ENCODE measurements around the gene SPTAN1.

SPTAN1 gene

GRCh38 chr9:128629136-128629535 is 76.7 kb downstream of the SPTAN1 start:
- no peak overlapping the region for H3K4me3 ChIP-seq (ENCODE audit: low read depth, low read length)
- in situ Hi-C loops (cut with HindIII; ENCODE audit: low sequenced_read_pairs): no loop called here
- no peak for TF ChIP-seq CTCF (IDR thresholded peaks at IDR 0.05; ENCODE audit: low read depth, low read length)
- no peak for DNase-seq (ENCODE audit: low read depth, low spot score)

GRCh38 chr9:128629852-128630545 is 77.6 kb downstream of the SPTAN1 start:
- H3K4me3 ChIP-seq (ENCODE audit: low read depth, low read length): no peak overlapping the region
- no peak for DNase-seq (ENCODE audit: low read depth, low spot score)
- TF ChIP-seq CTCF (IDR thresholded peaks at IDR 0.05; ENCODE audit: low read depth, low read length): no peak
- in situ Hi-C loops (cut with HindIII; ENCODE audit: low sequenced_read_pairs): no loop called here

- no peak for TF ChIP-seq CTCF (IDR thresholded peaks at IDR 0.05; ENCODE audit: low read depth, low read length)
- in situ Hi-C loops (cut with HindIII; ENCODE audit: low sequenced_read_pairs): no loop called here
- no peak overlapping the region for H3K4me3 ChIP-seq (ENCODE audit: low read depth, low read length)
- no peak for DNase-seq (ENCODE audit: low read depth, low spot score)
Observed at GRCh38 chr9:128631636-128632035, 79.2 kb downstream of the SPTAN1 start.

GRCh38 chr9:128632066-128632465 is 79.7 kb downstream of the SPTAN1 start:
- H3K4me3 ChIP-seq (ENCODE audit: low read depth, low read length): no peak overlapping the region
- in situ Hi-C loops (cut with HindIII; ENCODE audit: low sequenced_read_pairs): no loop called here
- no peak for DNase-seq (ENCODE audit: low read depth, low spot score)
- no peak for TF ChIP-seq CTCF (IDR thresholded peaks at IDR 0.05; ENCODE audit: low read depth, low read length)

- in situ Hi-C loops (cut with HindIII; ENCODE audit: low sequenced_read_pairs): no loop called here
- no peak overlapping the region for H3K4me3 ChIP-seq (ENCODE audit: low read depth, low read length)
- DNase-seq (ENCODE audit: low read depth, low spot score): no peak
- no peak for TF ChIP-seq CTCF (IDR thresholded peaks at IDR 0.05; ENCODE audit: low read depth, low read length)
Observed at GRCh38 chr9:128632486-128632885, 80.1 kb downstream of the SPTAN1 start.

GRCh38 chr9:128633057-128633456 is 80.7 kb downstream of the SPTAN1 start:
- in situ Hi-C loops (cut with HindIII; ENCODE audit: low sequenced_read_pairs): no loop called here
- TF ChIP-seq CTCF (IDR thresholded peaks at IDR 0.05; ENCODE audit: low read depth, low read length): no peak
- no peak overlapping the region for H3K4me3 ChIP-seq (ENCODE audit: low read depth, low read length)
- no peak for DNase-seq (ENCODE audit: low read depth, low spot score)
